Transverse colon (tissue), 4 donors: Measurements from ENCODE around the gene RAB30. TPM values are rescaled to one million over a fixed set of nuclear protein-coding genes. Genes with fewer than 3 reads are reported as not detected.
"Not testable (repeated sequence)": the region's sequence is repeated elsewhere in the genome, so short reads cannot be mapped to it uniquely, and the experiment has no call there.

Source experiments
- DNase-seq: peaks from one replicate; pipeline ENCODE4 v3.0.0-alpha.2; 2019
- H3K27ac ChIP-seq, 4 donors: fragments of 200-600 bp; sonication (generic); 2 replicates each; pipeline ENCODE4 v1.5.1; 2016 to 2018; ENCODE audit warnings: inconsistent platforms in 4 of 4
- H3K27me3 ChIP-seq: fragments of 200-600 bp; sonication (generic); 2 replicates; pipeline ENCODE4 v1.5.1; 2017; ENCODE audit warnings: inconsistent platforms
- H3K36me3 ChIP-seq, 4 donors: fragments of 200-600 bp; sonication (generic); 2 replicates each; pipeline ENCODE4 v1.5.1; 2017 to 2019; ENCODE audit warnings: inconsistent platforms in 4 of 4
- H3K4me1 ChIP-seq, 4 donors: fragments of 200-600 bp; sonication (generic); 2 replicates each; pipeline ENCODE4 v1.5.1; 2017 to 2020; ENCODE audit warnings: inconsistent platforms in 4 of 4
- H3K4me3 ChIP-seq, 4 donors: fragments of 200-600 bp; sonication (generic); 1 replicate in 1 of 4; 2 replicates in 3 of 4; pipeline versions ENCODE4 v1.5.1 to v1.6.1; 2017 to 2019; ENCODE audit warnings: inconsistent platforms in 4 of 4
- H3K9me3 ChIP-seq, 2 donors: fragments of 200-600 bp; sonication (generic); 2 replicates each; pipeline ENCODE4 v1.5.1; 2017 to 2019; ENCODE audit warnings: inconsistent platforms in 2 of 2
- CTCF ChIP-seq, 5 experiments: fragments of 200-600 bp in 3 of 5; fragments of 450-650 bp in 2 of 5; sonication (generic) in 3 of 5; IDR thresholded peaks; 1 replicate in 2 of 5; 2 replicates in 3 of 5; pipeline ENCODE4 v1.5.1; 2016 to 2017; ENCODE audit warnings: antibody characterized with exemption in 5 of 5, inconsistent platforms in 3 of 5, mild to moderate bottlenecking in 2 of 5, moderate library complexity in 1 of 5
- EP300 ChIP-seq: sonication (generic); formaldehyde crosslinking; IDR thresholded peaks from one replicate; pipeline ENCODE4 v1.6.1; 2017; ENCODE audit warnings: antibody characterized with exemption, low read depth
- POLR2A ChIP-seq: fragments of 450-650 bp; IDR thresholded peaks from one replicate; pipeline ENCODE4 v1.6.1; 2016; ENCODE audit warnings: antibody characterized with exemption, mild to moderate bottlenecking, moderate library complexity
- POLR2AphosphoS5 ChIP-seq, 3 donors: sonication (generic); formaldehyde crosslinking; IDR thresholded peaks; one replicate each; pipeline ENCODE4 v1.6.1; 2016; ENCODE audit warnings: antibody characterized with exemption in 3 of 3
- WGBS, 2 donors: methylation state at CpG; one replicate each; pipeline ENCODE4 v1.1.5; 2018; ENCODE audit warnings: low coverage in 1 of 2; 5-methylcytosine and 5-hydroxymethylcytosine counted together
- in situ Hi-C, 4 donors: fragments of 200-750 bp; cut with MboI; loops; one replicate each; pipeline versions ENCODE4 v1.15.0 to v1.15.1; 2017; ENCODE audit warnings: low sequenced_read_pairs in 3 of 4, low pct_ligation_motif_present in 1 of 4, low pct_unique_long_range_greater_than_20kb in 1 of 4
- intact Hi-C: fragments of 100-400 bp; cut with DNase I; formaldehyde crosslinking; loops from one replicate; pipeline ENCODE4 v1.15.1; 2023; ENCODE audit warnings: low total_unique reads
- total RNA-seq, 4 donors: library from RNA; depleted of rRNA; stranded (reverse); fragments of >200 nt; gene quantifications; one replicate each; pipeline ENCODE4 v1.1.0, GENCODE V29; 2016

Gene RAB30
- total RNA-seq, 4 donors from 2014 or later, result 2.2 to 29.9 (median 14.5) TPM

GRCh38 chr11:83014951-83015350 is 56.7 kb downstream of the RAB30 start:
- intact Hi-C loops (no loop called here), in situ Hi-C loops (no loop called here)
- H3K27ac ChIP-seq, result no peak overlapping the region
- H3K4me1 ChIP-seq, result peaks cover 0 to 4% (median 4%) of the 10 kb centered on the region in 4 donors
- H3K4me3 ChIP-seq, result no peak overlapping the region
- TF ChIP-seq CTCF (IDR thresholded peaks at IDR 0.05) (no peak), POLR2AphosphoS5 (IDR thresholded peaks at IDR 0.05) (no peak), EP300 (no peak), POLR2A (no peak)
- DNase-seq, result no peak
- H3K36me3 ChIP-seq, result no peaks in the 10 kb centered on the region
- H3K27me3 ChIP-seq, result no peaks in the 10 kb centered on the region
- 97 to 100% methylated on average over 1 of the region's 1 CpG for WGBS, 2 donors
- H3K9me3 ChIP-seq, result no peaks in the 10 kb centered on the region

- intact Hi-C loops, result no loop called here
- no peak for DNase-seq
- H3K9me3 ChIP-seq, result no peaks in the 10 kb centered on the region
- H3K4me1 ChIP-seq, result peaks cover 6 to 15% (median 12%) of the 10 kb centered on the region in 4 donors
- H3K27me3 ChIP-seq, result no peaks in the 10 kb centered on the region
- in situ Hi-C loops, result no loop called here
- H3K27ac ChIP-seq, result no peak overlapping the region
- no peaks in the 10 kb centered on the region for H3K36me3 ChIP-seq
- TF ChIP-seq CTCF (IDR thresholded peaks at IDR 0.05), result no peak
- no peak for TF ChIP-seq POLR2A
- no peak for TF ChIP-seq POLR2AphosphoS5 (IDR thresholded peaks at IDR 0.05)
- TF ChIP-seq EP300, result no peak
- no peak overlapping the region for H3K4me3 ChIP-seq
- WGBS, 2 donors, result 94 to 95% methylated on average over 6 to 7 of the region's 7 CpGs
Measured at GRCh38 chr11:83012168-83013067, 59.3 kb downstream of the RAB30 start.

- no peaks in the 10 kb centered on the region for H3K36me3 ChIP-seq
- H3K4me1 ChIP-seq, result peaks cover 9 to 23% (median 14%) of the 10 kb centered on the region in 4 donors
- no peak overlapping the region for H3K4me3 ChIP-seq
- intact Hi-C loops (no loop called here), in situ Hi-C loops (no loop called here)
- TF ChIP-seq POLR2A (no peak), EP300 (no peak), POLR2AphosphoS5 (IDR thresholded peaks at IDR 0.05) (no peak), CTCF (IDR thresholded peaks at IDR 0.05) (no peak)
- no peak overlapping the region for H3K27ac ChIP-seq
- H3K27me3 ChIP-seq, result no peaks in the 10 kb centered on the region
- 86 to 94% methylated on average over 1 to 2 of the region's 2 CpGs for WGBS, 2 donors
- no peak for DNase-seq
- no peaks in the 10 kb centered on the region for H3K9me3 ChIP-seq
Measured at GRCh38 chr11:83011333-83012167, 60.1 kb downstream of the RAB30 start.

- DNase-seq, result no peak
- no peaks in the 10 kb centered on the region for H3K36me3 ChIP-seq
- peaks cover 9 to 28% (median 14%) of the 10 kb centered on the region in 4 donors for H3K4me1 ChIP-seq
- H3K9me3 ChIP-seq, result no peaks in the 10 kb centered on the region
- H3K4me3 ChIP-seq, result no peak overlapping the region
- WGBS, 2 donors, result 90 to 100% methylated on average over 2 of the region's 2 CpGs
- no peaks in the 10 kb centered on the region for H3K27me3 ChIP-seq
- TF ChIP-seq POLR2A (no peak), POLR2AphosphoS5 (IDR thresholded peaks at IDR 0.05) (no peak), EP300 (no peak), CTCF (IDR thresholded peaks at IDR 0.05) (no peak)
- H3K27ac ChIP-seq, result no peak overlapping the region
- in situ Hi-C loops, result no loop called here
- intact Hi-C loops, result no loop called here
Measured at GRCh38 chr11:83009999-83010398, 61.7 kb downstream of the RAB30 start.

- H3K36me3 ChIP-seq, intact Hi-C loops, in situ Hi-C loops, H3K4me3 ChIP-seq, H3K27me3 ChIP-seq, DNase-seq, H3K27ac ChIP-seq, H3K9me3 ChIP-seq: not testable (repeated sequence)
- H3K4me1 ChIP-seq, result peaks cover 9 to 28% (median 14%) of the 10 kb centered on the region in 4 donors
- 98% methylated on average over 10 of the region's 10 CpGs; no CpG with 5 or more reads in 1 of the 2 donors for WGBS, 2 donors
Measured at GRCh38 chr11:83009136-83009535, 62.6 kb downstream of the RAB30 start.
